ENCODE results near the gene OSTF1. TPM values are rescaled to one million over a fixed set of nuclear protein-coding genes. Genes with fewer than 3 reads are reported as not detected.

The OSTF1 gene
- total and polyA plus RNA-seq, 4 donors, result 27.5 to 36.3 (median 31.0) TPM

GRCh38 chr9:75096796-75097195 lies 8.5 kb downstream of the OSTF1 start:
- Histone ChIP-seq H3K9me3 (ENCODE audit: control insufficient read depth, insufficient read depth, low read length) (no peaks in the 10 kb centered on the region), H3K27me3 (ENCODE audit: control insufficient read depth, insufficient read depth, low read length) (no peaks in the 10 kb centered on the region), H3K36me3 (ENCODE audit: control insufficient read depth, insufficient read depth, low read length) (no peaks in the 10 kb centered on the region), H3K4me3 (ENCODE audit: low read depth, low read length) (no peak overlapping the region), H3K27ac (ENCODE audit: low read depth, low read length) (no peak overlapping the region), H3K4me1 (ENCODE audit: control insufficient read depth, insufficient read depth, low read length) (no peaks in the 10 kb centered on the region)
- no peak for DNase-seq (ENCODE audit: low read depth in 4 of 6, low spot score in 6 of 6)
- WGBS (ENCODE audit: insufficient coverage), result no CpG with 5 or more reads among the region's 4 CpGs

DNA sequence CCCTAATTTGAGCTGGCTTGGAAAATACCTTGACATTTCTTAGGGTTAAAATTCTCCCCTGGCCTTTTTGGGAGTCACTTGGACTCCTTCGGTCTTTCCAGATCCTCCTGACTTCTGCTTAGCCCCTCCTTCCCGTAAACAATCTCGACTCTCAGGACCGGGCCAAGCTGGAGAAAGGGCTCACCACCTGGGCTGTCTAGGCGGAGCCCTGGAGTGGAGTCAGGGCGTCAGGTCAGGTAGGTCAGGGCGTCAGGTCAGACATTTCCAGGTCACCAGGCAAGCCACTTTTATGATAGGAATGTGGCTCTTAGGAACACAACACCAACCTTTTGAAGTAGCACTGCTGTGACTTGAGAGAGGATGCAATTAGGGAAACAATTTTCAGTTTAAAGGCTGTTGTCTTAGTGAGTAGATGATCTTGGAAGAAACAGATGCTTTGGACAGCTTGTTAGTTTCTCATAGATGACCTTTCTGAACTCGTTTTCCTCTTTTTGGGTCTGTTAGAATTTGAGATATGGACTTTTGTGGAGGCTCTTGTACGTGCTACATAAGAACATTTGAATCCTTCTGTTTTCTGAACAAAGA lies 12.8 kb downstream of the OSTF1 start:
- WGBS (ENCODE audit: insufficient coverage), result 75% methylated on average over 8 of the region's 9 CpGs

DNA sequence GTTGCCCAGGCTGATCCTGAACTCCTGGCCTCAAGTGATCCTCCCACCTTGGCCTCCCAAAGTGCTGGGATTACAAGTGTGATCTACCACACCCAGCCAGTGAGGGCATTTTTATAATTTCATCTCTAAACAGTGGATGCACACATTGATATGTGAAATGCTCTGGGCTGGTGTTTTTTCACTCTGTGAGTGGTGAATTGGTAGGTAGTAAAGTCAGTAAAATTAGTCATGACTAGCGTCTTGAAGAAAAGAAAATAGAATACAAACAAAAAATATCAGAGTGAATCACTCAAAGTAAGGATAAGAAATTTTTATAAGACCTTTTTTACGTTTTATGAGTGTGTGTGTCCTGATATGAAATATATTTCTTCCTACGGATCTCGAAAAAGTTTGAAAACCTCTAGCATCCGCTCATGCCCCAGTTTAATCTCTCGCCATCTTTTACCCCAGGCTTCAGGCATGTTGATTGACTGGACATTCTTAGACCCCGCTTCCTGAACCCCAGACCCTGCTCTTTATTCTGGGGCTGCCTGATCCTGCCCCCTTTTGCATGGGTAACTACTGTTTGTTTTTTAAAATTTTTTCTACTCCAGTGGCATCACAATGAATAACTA lies 14.0 kb downstream of the OSTF1 start:
- Histone ChIP-seq H3K4me1 (ENCODE audit: control insufficient read depth, insufficient read depth, low read length) (no peaks in the 10 kb centered on the region), H3K36me3 (ENCODE audit: control insufficient read depth, insufficient read depth, low read length) (no peaks in the 10 kb centered on the region), H3K9me3 (ENCODE audit: control insufficient read depth, insufficient read depth, low read length) (no peaks in the 10 kb centered on the region), H3K27ac (ENCODE audit: low read depth, low read length) (no peak overlapping the region), H3K4me3 (ENCODE audit: low read depth, low read length) (no peak overlapping the region), H3K27me3 (ENCODE audit: control insufficient read depth, insufficient read depth, low read length) (no peaks in the 10 kb centered on the region)
- DNase-seq (ENCODE audit: low read depth in 4 of 6, low spot score in 6 of 6), result no peak
- WGBS (ENCODE audit: insufficient coverage), result 100% methylated on average over 2 of the region's 7 CpGs

More for the DNA sequence above, 12.8 kb downstream of the OSTF1 start:
- H3K36me3 ChIP-seq (ENCODE audit: control insufficient read depth, insufficient read depth, low read length), result no peaks in the 10 kb centered on the region
- no peak overlapping the region for H3K4me3 ChIP-seq (ENCODE audit: low read depth, low read length)
- no peaks in the 10 kb centered on the region for H3K4me1 ChIP-seq (ENCODE audit: control insufficient read depth, insufficient read depth, low read length)
- no peaks in the 10 kb centered on the region for H3K9me3 ChIP-seq (ENCODE audit: control insufficient read depth, insufficient read depth, low read length)
- H3K27ac ChIP-seq (ENCODE audit: low read depth, low read length), result no peak overlapping the region
- no peaks in the 10 kb centered on the region for H3K27me3 ChIP-seq (ENCODE audit: control insufficient read depth, insufficient read depth, low read length)
- no peak for DNase-seq (ENCODE audit: low read depth in 4 of 6, low spot score in 6 of 6)

- peak overlapping the region; percentile 18 for H3K27ac ChIP-seq (ENCODE audit: low read depth, low read length)
- H3K27me3 ChIP-seq (ENCODE audit: control insufficient read depth, insufficient read depth, low read length), result no peaks in the 10 kb centered on the region
- no peaks in the 10 kb centered on the region for H3K9me3 ChIP-seq (ENCODE audit: control insufficient read depth, insufficient read depth, low read length)
- no peak for DNase-seq (ENCODE audit: low read depth in 4 of 6, low spot score in 6 of 6)
- H3K4me1 ChIP-seq (ENCODE audit: control insufficient read depth, insufficient read depth, low read length), result no peaks in the 10 kb centered on the region
- 83% methylated on average over 2 of the region's 3 CpGs for WGBS (ENCODE audit: insufficient coverage)
- no peak overlapping the region for H3K4me3 ChIP-seq (ENCODE audit: low read depth, low read length)
- no peaks in the 10 kb centered on the region for H3K36me3 ChIP-seq (ENCODE audit: control insufficient read depth, insufficient read depth, low read length)
Measured at GRCh38 chr9:75104607-75105006, 16.3 kb downstream of the OSTF1 start.

DNA sequence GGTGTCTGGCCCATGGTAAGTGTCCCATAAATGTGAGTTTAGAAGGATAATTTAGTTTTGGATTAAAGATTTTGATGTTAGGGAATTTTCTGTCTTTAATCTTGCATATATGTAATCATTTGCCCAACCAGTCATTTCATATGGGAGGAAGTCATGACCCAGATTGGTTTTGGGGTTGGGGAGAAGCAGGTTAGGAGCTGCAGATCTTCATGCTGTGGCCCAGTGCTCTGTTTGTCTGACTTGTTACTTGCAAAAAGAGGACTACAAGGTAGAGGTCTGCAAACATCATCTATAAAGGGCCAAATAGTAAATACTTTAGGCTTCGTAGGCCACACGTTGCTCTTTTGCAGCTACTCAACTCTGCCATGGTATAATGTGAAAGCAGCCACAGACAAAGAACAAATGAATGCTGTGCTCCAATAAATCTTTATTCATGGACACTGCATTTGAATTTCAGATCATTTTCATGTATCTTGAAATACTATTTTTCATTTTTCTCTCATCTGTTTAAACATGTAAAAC lies 16.8 kb downstream of the OSTF1 start:
- H3K4me3 ChIP-seq (ENCODE audit: low read depth, low read length), result no peak overlapping the region
- H3K9me3 ChIP-seq (ENCODE audit: control insufficient read depth, insufficient read depth, low read length), result no peaks in the 10 kb centered on the region
- H3K27me3 ChIP-seq (ENCODE audit: control insufficient read depth, insufficient read depth, low read length), result no peaks in the 10 kb centered on the region
- H3K27ac ChIP-seq (ENCODE audit: low read depth, low read length), result peak overlapping the region; percentile 18
- 47% methylated on average over 2 of the region's 2 CpGs for WGBS (ENCODE audit: insufficient coverage)
- no peaks in the 10 kb centered on the region for H3K36me3 ChIP-seq (ENCODE audit: control insufficient read depth, insufficient read depth, low read length)
- H3K4me1 ChIP-seq (ENCODE audit: control insufficient read depth, insufficient read depth, low read length), result no peaks in the 10 kb centered on the region
- no peak for DNase-seq (ENCODE audit: low read depth in 4 of 6, low spot score in 6 of 6)

DNA sequence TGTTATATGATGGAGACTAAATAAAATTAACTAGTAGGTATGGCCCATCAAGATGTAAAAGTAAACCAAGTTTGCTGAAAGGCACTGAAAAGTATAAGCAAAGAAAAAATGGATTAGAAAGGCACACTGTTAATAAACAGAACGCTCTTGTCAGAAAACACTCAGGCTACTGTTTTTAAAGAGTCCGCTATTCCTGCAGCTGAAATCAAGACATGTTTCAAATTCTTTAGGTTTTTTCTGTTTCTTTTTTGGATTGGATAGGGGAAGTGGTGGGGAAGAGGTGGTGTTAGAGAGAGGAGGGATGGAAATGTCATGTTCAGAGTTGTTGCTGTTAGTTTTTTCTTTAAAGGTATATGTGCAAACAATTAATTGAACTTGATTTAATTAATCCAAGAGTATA lies 17.5 kb downstream of the OSTF1 start:
- Histone ChIP-seq H3K27ac (ENCODE audit: low read depth, low read length) (peak overlapping the region; percentile 18), H3K36me3 (ENCODE audit: control insufficient read depth, insufficient read depth, low read length) (no peaks in the 10 kb centered on the region), H3K4me3 (ENCODE audit: low read depth, low read length) (no peak overlapping the region), H3K9me3 (ENCODE audit: control insufficient read depth, insufficient read depth, low read length) (no peaks in the 10 kb centered on the region), H3K4me1 (ENCODE audit: control insufficient read depth, insufficient read depth, low read length) (no peaks in the 10 kb centered on the region), H3K27me3 (ENCODE audit: control insufficient read depth, insufficient read depth, low read length) (no peaks in the 10 kb centered on the region)
- DNase-seq (ENCODE audit: low read depth in 4 of 6, low spot score in 6 of 6), result no peak
- 60% methylated on average over 1 of the region's 2 CpGs for WGBS (ENCODE audit: insufficient coverage)

DNA sequence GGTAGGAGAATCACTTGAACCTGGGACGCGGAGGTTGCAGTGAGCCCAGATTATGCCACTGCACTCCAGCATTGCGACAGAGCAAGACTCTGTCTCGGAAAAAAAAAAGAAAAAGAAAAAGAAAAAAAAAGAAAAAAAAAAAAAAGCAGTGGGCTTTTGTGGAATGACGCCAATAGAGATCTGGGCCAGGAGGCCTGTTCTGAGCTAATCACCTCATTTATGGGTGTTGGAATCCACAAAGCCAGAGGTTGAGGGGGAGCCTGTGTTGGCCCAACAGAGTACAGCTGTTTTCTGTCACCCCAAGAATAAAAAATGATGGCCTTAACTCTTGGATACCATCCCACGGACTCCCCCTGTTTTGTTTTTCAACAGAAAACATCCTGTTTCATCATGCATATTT lies 18.5 kb downstream of the OSTF1 start:
- DNase-seq (ENCODE audit: low read depth in 4 of 6, low spot score in 6 of 6), result no peak
- H3K4me3 ChIP-seq (ENCODE audit: low read depth, low read length), result no peak overlapping the region
- 67% methylated on average over 5 of the region's 6 CpGs for WGBS (ENCODE audit: insufficient coverage)
- no peaks in the 10 kb centered on the region for H3K4me1 ChIP-seq (ENCODE audit: control insufficient read depth, insufficient read depth, low read length)
- no peaks in the 10 kb centered on the region for H3K36me3 ChIP-seq (ENCODE audit: control insufficient read depth, insufficient read depth, low read length)
- H3K27me3 ChIP-seq (ENCODE audit: control insufficient read depth, insufficient read depth, low read length), result no peaks in the 10 kb centered on the region
- H3K27ac ChIP-seq (ENCODE audit: low read depth, low read length), result no peak overlapping the region
- H3K9me3 ChIP-seq (ENCODE audit: control insufficient read depth, insufficient read depth, low read length), result no peaks in the 10 kb centered on the region

GRCh38 chr9:75108571-75108970 lies 20.3 kb downstream of the OSTF1 start:
- Histone ChIP-seq H3K4me1 (ENCODE audit: control insufficient read depth, insufficient read depth, low read length) (no peaks in the 10 kb centered on the region), H3K27ac (ENCODE audit: low read depth, low read length) (no peak overlapping the region), H3K4me3 (ENCODE audit: low read depth, low read length) (no peak overlapping the region), H3K36me3 (ENCODE audit: control insufficient read depth, insufficient read depth, low read length) (no peaks in the 10 kb centered on the region), H3K9me3 (ENCODE audit: control insufficient read depth, insufficient read depth, low read length) (no peaks in the 10 kb centered on the region), H3K27me3 (ENCODE audit: control insufficient read depth, insufficient read depth, low read length) (no peaks in the 10 kb centered on the region)
- no peak for DNase-seq (ENCODE audit: low read depth in 4 of 6, low spot score in 6 of 6)
- WGBS (ENCODE audit: insufficient coverage), result 80% methylated on average over 2 of the region's 4 CpGs

GRCh38 chr9:75109210-75109839 lies 21.0 kb downstream of the OSTF1 start:
- Histone ChIP-seq H3K9me3 (ENCODE audit: control insufficient read depth, insufficient read depth, low read length) (no peaks in the 10 kb centered on the region), H3K4me1 (ENCODE audit: control insufficient read depth, insufficient read depth, low read length) (no peaks in the 10 kb centered on the region), H3K27me3 (ENCODE audit: control insufficient read depth, insufficient read depth, low read length) (no peaks in the 10 kb centered on the region), H3K27ac (ENCODE audit: low read depth, low read length) (no peak overlapping the region), H3K4me3 (ENCODE audit: low read depth, low read length) (no peak overlapping the region), H3K36me3 (ENCODE audit: control insufficient read depth, insufficient read depth, low read length) (no peaks in the 10 kb centered on the region)
- DNase-seq (ENCODE audit: low read depth in 4 of 6, low spot score in 6 of 6), result no peak
- WGBS (ENCODE audit: insufficient coverage), result 100% methylated on average over 3 of the region's 7 CpGs
